HG03045 (cell line): ENCODE data around the gene COX4I1.
"Not testable (repeated sequence)": the region's sequence is repeated elsewhere in the genome, so short reads cannot be mapped to it uniquely, and the experiment has no call there.

Experiments used
- ATAC-seq: cut with Tn5 transposase; IDR thresholded peaks from one replicate; pipeline ENCODE4 v1.9.1; 2021; ENCODE audit warnings: mild to moderate bottlenecking, moderate library complexity; ENCODE audit not compliant: unreplicated experiment

COX4I1 gene

GRCh38 chr16:85821390-85822135, 22.1 kb downstream of the COX4I1 start:
- ATAC-seq, result no peak

GRCh38 chr16:85822145-85822544, 22.6 kb downstream of the COX4I1 start:
- ATAC-seq, result no peak

GRCh38 chr16:85823328-85823920, 23.9 kb downstream of the COX4I1 start:
- ATAC-seq, result no peak

- ATAC-seq, result no peak
Observed at GRCh38 chr16:85824161-85825135, 25.0 kb downstream of the COX4I1 start.

- no peak for ATAC-seq
Observed at GRCh38 chr16:85825326-85825725, 25.8 kb downstream of the COX4I1 start.

- no peak for ATAC-seq
Observed at GRCh38 chr16:85826686-85827247, 27.3 kb downstream of the COX4I1 start.

- no peak for ATAC-seq
Observed at GRCh38 chr16:85828166-85828565, 28.7 kb downstream of the COX4I1 start.

GRCh38 chr16:85829171-85829719, 29.8 kb downstream of the COX4I1 start:
- ATAC-seq, result no peak

- no peak for ATAC-seq
Observed at GRCh38 chr16:85829751-85830445, 30.4 kb downstream of the COX4I1 start.

- ATAC-seq, result no peak
Observed at GRCh38 chr16:85830821-85831220, 31.3 kb downstream of the COX4I1 start.

GRCh38 chr16:85832570-85833218, 33.2 kb downstream of the COX4I1 start:
- no peak for ATAC-seq

GRCh38 chr16:85833219-85833920, 33.9 kb downstream of the COX4I1 start:
- no peak for ATAC-seq

GRCh38 chr16:85834741-85835140, 35.2 kb downstream of the COX4I1 start:
- no peak for ATAC-seq

GRCh38 chr16:85835227-85835751, 35.8 kb downstream of the COX4I1 start:
- ATAC-seq, result no peak

GRCh38 chr16:85835956-85836705, 36.6 kb downstream of the COX4I1 start:
- no peak for ATAC-seq

- ATAC-seq, result no peak
Observed at GRCh38 chr16:85836706-85837582, 37.4 kb downstream of the COX4I1 start.

GRCh38 chr16:85837654-85838053, 38.2 kb downstream of the COX4I1 start:
- ATAC-seq, result not testable (repeated sequence)
